SK-N-SH (cell line): ENCODE results near the gene KCNA10. TPM values are rescaled to one million over a fixed set of nuclear protein-coding genes. Genes with fewer than 3 reads are reported as not detected.

Experiments used
- CTCF ChIA-PET: fragments of 300-600, 350-600 bp; formaldehyde crosslinking; extraction: SDS; loops from one replicate; lab custom pipeline; 2021; lab: Yijun Ruan, JAX
- POLR2A ChIA-PET: fragments of 350-600 bp; sonication (Branson Sonifier 250); formaldehyde crosslinking; extraction: SDS; loops from one replicate; lab custom pipeline; 2020; ENCODE audit warnings: antibody characterized with exemption, inconsistent platforms; lab: Yijun Ruan, JAX
- DNase-seq: peaks from one replicate; pipeline ENCODE4 v3.0.0; 2012
- H2AFZ ChIP-seq: fragments of 200-600 bp; sonication (generic); 2 replicates; pipeline ENCODE4 v1.8.1; 2016; ENCODE audit warnings: antibody characterized with exemption, mild to moderate bottlenecking, low read depth
- H3F3A ChIP-seq: fragments of 200-600 bp; sonication (generic); replicated peaks from 2 replicates; pipeline ENCODE3; 2016; ENCODE audit warnings: antibody characterized with exemption, mild to moderate bottlenecking; ENCODE audit not compliant: insufficient read depth
- H3K27ac ChIP-seq, 2 experiments: fragments of 200-500 bp in 1 of 2; fragments of 200-600 bp in 1 of 2; sonication (Bioruptor generic) in 1 of 2; sonication (generic), shearing (Covaris generic) in 1 of 2; 2 replicates each; pipeline versions ENCODE4 v1.5.1 to v1.6.1; 2014 to 2016; ENCODE audit warnings: low read depth in 2 of 2, inconsistent platforms in 1 of 2, low read length in 1 of 2, mild to moderate bottlenecking in 1 of 2, mixed read lengths in 1 of 2
- H3K27me3 ChIP-seq: fragments of 200-600 bp; sonication (generic), shearing (Covaris generic); 2 replicates; pipeline ENCODE4 v1.6.1; 2016; ENCODE audit warnings: mixed run types; ENCODE audit not compliant: insufficient read depth
- H3K36me3 ChIP-seq, 2 experiments: fragments of 200-500 bp in 1 of 2; fragments of 200-600 bp in 1 of 2; sonication (Bioruptor generic) in 1 of 2; sonication (generic) in 1 of 2; replicated peaks in 1 of 2; 2 replicates each; pipeline versions ENCODE3 to v1.5.1; 2014 to 2016; ENCODE audit warnings: low read length in 1 of 2, mild to moderate bottlenecking in 1 of 2; ENCODE audit not compliant: insufficient read depth in 2 of 2, control insufficient read depth in 1 of 2
- H3K4me1 ChIP-seq, 2 experiments: fragments of 200-500 bp in 1 of 2; fragments of 200-600 bp in 1 of 2; sonication (Bioruptor generic) in 1 of 2; sonication (generic), shearing (Covaris generic) in 1 of 2; 2 replicates each; pipeline versions ENCODE4 v1.5.1 to v1.6.1; 2014 to 2016; ENCODE audit warnings: low read depth in 1 of 2, low read length in 1 of 2, mixed run types in 1 of 2; ENCODE audit not compliant: insufficient read depth in 2 of 2, control insufficient read depth in 1 of 2
- H3K4me2 ChIP-seq: fragments of 200-600 bp; sonication (generic), shearing (Covaris generic); 2 replicates; pipeline ENCODE4 v1.6.1; 2017; ENCODE audit warnings: mixed run types
- H3K4me3 ChIP-seq, 2 experiments: fragments of 200-500 bp in 1 of 2; fragments of 200-600 bp in 1 of 2; sonication (Bioruptor generic) in 1 of 2; sonication (generic), shearing (Covaris generic) in 1 of 2; 2 replicates each; pipeline versions ENCODE4 v1.5.1 to v1.8.1; 2014 to 2016; ENCODE audit warnings: low read depth in 2 of 2, inconsistent platforms in 1 of 2, low read length in 1 of 2, mild to moderate bottlenecking in 1 of 2, mixed read lengths in 1 of 2, moderate library complexity in 1 of 2
- H3K79me2 ChIP-seq: fragments of 200-600 bp; sonication (generic); 2 replicates; pipeline ENCODE4 v1.8.1; 2017; ENCODE audit warnings: mild to moderate bottlenecking; ENCODE audit not compliant: insufficient read depth
- H3K9ac ChIP-seq: fragments of 200-600 bp; sonication (generic); 2 replicates; pipeline ENCODE4 v1.6.1; 2017; ENCODE audit warnings: mixed run types
- H3K9me2 ChIP-seq: fragments of 200-600 bp; sonication (generic); 2 replicates; pipeline ENCODE4 v1.6.1; 2017; ENCODE audit warnings: mixed run types
- H3K9me3 ChIP-seq: fragments of 200-600 bp; sonication (generic); 2 replicates; pipeline ENCODE4 v1.6.1; 2017; ENCODE audit warnings: mixed run types, mild to moderate bottlenecking, moderate library complexity
- H4K20me1 ChIP-seq: fragments of 200-600 bp; sonication (generic); 2 replicates; pipeline ENCODE4 v1.6.1; 2017; ENCODE audit warnings: mild to moderate bottlenecking, mixed run types; ENCODE audit not compliant: insufficient read depth
- EP300 ChIP-seq, 2 experiments: IDR thresholded peaks; 2 replicates each; pipeline versions ENCODE4 v1.4.0 to v1.6.1; 2012; ENCODE audit warnings: borderline replicate concordance in 1 of 2, low read depth in 1 of 2, low read length in 1 of 2
- FOSL2 ChIP-seq: IDR thresholded peaks from 2 replicates; pipeline ENCODE4 v1.4.0; 2012; ENCODE audit warnings: low read depth, mild to moderate bottlenecking, moderate library complexity, borderline replicate concordance
- GABPA ChIP-seq: IDR thresholded peaks from 2 replicates; pipeline ENCODE4 v1.4.0; 2012; ENCODE audit warnings: low read depth, mild to moderate bottlenecking
- JUND ChIP-seq: IDR thresholded peaks from 2 replicates; pipeline ENCODE4 v1.4.0; 2012
- POLR2AphosphoS5 ChIP-seq: IDR thresholded peaks from 2 replicates; pipeline ENCODE4 v1.6.1; 2012; ENCODE audit warnings: low read depth, low read length
- RXRA ChIP-seq: IDR thresholded peaks from 2 replicates; pipeline ENCODE4 v1.4.0; 2012; ENCODE audit warnings: low read depth, mild to moderate bottlenecking, borderline replicate concordance
- TAF1 ChIP-seq: IDR thresholded peaks from 2 replicates; pipeline ENCODE4 v1.6.1; 2012; ENCODE audit warnings: low read depth, mild to moderate bottlenecking, low read length, moderate library complexity, borderline replicate concordance
- TCF12 ChIP-seq: IDR thresholded peaks from 2 replicates; pipeline ENCODE4 v1.4.0; 2012
- YY1 ChIP-seq: IDR thresholded peaks from 2 replicates; pipeline ENCODE4 v1.4.0; 2012; ENCODE audit warnings: low read depth, mild to moderate bottlenecking
- WGBS: methylation state at CpG from one replicate; pipeline ENCODE4 v1.1.6; 2017; ENCODE audit warnings: low lambda C conversion rate; 5-methylcytosine and 5-hydroxymethylcytosine counted together
- polyA plus RNA-seq, 3 experiments: library from polyadenylated mRNA; depleted of rRNA; stranded (reverse); fragments of >200 nt; gene quantifications; 2 replicates each; pipeline ENCODE4 v1.2.3, GENCODE V29; 2012
- TF ChIP-seq, protein P1 (sequence below): IDR thresholded peaks from 2 replicates; pipeline ENCODE4; 2012
- TF ChIP-seq, protein P2 (sequence below): fragments of 150-350 bp; IDR thresholded peaks from 2 replicates; pipeline ENCODE4 v1.6.1; 2017; ENCODE audit warnings: antibody characterized with exemption, low read length, low read depth, borderline replicate concordance
- TF ChIP-seq, protein P3 (sequence below): IDR thresholded peaks from 2 replicates; pipeline ENCODE4 v1.4.0; 2012; ENCODE audit warnings: low read depth, borderline replicate concordance

Gene KCNA10
- polyA plus RNA-seq, 1 of the 3 experiments (the other 2 are of a cell fraction): not detected

DNA sequence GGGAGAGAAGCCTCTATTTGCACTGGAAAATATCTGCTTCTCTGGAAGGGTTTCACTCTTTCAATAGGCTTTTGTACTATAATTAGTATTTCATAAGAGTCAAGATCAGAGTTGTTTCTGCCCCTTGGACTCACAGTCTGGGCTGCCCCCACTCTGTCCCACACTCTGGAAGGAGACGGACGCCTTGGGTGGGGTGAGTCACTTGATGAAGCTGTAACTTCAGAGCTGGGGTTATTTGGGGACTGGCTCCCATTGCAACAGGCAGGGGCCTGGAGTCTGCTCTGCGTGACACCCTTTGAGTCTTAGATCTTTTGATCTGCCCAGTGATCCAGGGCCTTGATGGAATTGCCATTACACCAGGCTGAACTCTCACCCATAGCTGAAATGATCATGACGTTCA, 4.0 kb upstream of the KCNA10 start:
- Histone ChIP-seq H3K4me2 (no peak overlapping the region), H3K9ac (no peak overlapping the region)

DNA sequence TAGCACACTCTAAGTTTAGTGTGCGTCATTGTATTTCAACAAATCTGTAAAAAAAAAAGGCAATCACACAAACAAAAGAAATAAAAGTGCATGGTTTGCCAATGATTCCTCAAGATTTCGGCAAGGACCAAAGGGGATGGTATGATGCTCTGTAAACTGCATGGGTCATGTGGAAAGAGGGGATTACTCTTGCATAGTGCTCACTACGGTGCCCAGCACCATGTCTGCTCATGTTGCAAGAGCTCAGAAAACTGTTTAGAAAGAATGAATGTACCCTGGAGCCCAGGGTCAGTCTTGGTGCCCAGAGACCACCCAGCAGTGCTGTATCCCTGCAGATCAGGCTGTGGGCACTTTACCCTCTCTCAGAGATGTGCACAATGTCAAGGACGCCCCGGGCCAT, 3.6 kb upstream of the KCNA10 start:
- CTCF ChIA-PET: interaction anchor here (0.6 to 12.5 kb wide), 11 partner anchors 12 to 261 kb away, joined by 3 to 242 read pairs (median 47); partner anchors contain the start of gene KCNA2
- Histone ChIP-seq H3F3A (no peaks in the 10 kb centered on the region), H3K9me2 (no peaks in the 10 kb centered on the region), H3K4me1 (no peaks in the 10 kb centered on the region; a peak in 1 of 4 replicates), H3K27ac (no peak overlapping the region), H3K9me3 (no peaks in the 10 kb centered on the region), H2AFZ (no peak overlapping the region), H3K36me3 (no peaks in the 10 kb centered on the region), H3K4me2 (no peak overlapping the region), H3K27me3 (no peaks in the 10 kb centered on the region; the same call in 1 of the 2 replicates), H4K20me1 (no peaks in the 10 kb centered on the region), H3K9ac (no peak overlapping the region), H3K79me2 (no peaks in the 10 kb centered on the region)
- 26% methylated on average over 3 of the region's 5 CpGs for WGBS
- TF ChIP-seq YY1 (no peak), POLR2AphosphoS5 (no peak), EP300 (IDR thresholded peaks at IDR 0.05; ENCODE audit: borderline replicate concordance in 1 of 2, low read depth in 1 of 2, low read length in 1 of 2) (no peak), RXRA (no peak), GABPA (no peak), TCF12 (no peak)
- TF ChIP-seq, protein P1, sequence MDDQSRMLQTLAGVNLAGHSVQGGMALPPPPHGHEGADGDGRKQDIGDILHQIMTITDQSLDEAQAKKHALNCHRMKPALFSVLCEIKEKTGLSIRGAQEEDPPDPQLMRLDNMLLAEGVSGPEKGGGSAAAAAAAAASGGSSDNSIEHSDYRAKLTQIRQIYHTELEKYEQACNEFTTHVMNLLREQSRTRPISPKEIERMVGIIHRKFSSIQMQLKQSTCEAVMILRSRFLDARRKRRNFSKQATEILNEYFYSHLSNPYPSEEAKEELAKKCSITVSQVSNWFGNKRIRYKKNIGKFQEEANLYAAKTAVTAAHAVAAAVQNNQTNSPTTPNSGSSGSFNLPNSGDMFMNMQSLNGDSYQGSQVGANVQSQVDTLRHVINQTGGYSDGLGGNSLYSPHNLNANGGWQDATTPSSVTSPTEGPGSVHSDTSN: no peak
- TF ChIP-seq, protein P2, sequence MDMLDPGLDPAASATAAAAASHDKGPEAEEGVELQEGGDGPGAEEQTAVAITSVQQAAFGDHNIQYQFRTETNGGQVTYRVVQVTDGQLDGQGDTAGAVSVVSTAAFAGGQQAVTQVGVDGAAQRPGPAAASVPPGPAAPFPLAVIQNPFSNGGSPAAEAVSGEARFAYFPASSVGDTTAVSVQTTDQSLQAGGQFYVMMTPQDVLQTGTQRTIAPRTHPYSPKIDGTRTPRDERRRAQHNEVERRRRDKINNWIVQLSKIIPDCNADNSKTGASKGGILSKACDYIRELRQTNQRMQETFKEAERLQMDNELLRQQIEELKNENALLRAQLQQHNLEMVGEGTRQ: no peak
- TF ChIP-seq, all 33 proteins: peak for 0
- H3K4me3 ChIP-seq: no peak overlapping the region
- POLR2A ChIA-PET: no interaction called here
- no peak for DNase-seq

More for the DNA sequence above, 4.0 kb upstream of the KCNA10 start:
- TF ChIP-seq, protein P3, sequence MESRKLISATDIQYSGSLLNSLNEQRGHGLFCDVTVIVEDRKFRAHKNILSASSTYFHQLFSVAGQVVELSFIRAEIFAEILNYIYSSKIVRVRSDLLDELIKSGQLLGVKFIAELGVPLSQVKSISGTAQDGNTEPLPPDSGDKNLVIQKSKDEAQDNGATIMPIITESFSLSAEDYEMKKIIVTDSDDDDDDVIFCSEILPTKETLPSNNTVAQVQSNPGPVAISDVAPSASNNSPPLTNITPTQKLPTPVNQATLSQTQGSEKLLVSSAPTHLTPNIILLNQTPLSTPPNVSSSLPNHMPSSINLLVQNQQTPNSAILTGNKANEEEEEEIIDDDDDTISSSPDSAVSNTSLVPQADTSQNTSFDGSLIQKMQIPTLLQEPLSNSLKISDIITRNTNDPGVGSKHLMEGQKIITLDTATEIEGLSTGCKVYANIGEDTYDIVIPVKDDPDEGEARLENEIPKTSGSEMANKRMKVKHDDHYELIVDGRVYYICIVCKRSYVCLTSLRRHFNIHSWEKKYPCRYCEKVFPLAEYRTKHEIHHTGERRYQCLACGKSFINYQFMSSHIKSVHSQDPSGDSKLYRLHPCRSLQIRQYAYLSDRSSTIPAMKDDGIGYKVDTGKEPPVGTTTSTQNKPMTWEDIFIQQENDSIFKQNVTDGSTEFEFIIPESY: no peak
- TF ChIP-seq TAF1: no peak
- TF ChIP-seq JUND: no peak
- TF ChIP-seq POLR2AphosphoS5: no peak
- TF ChIP-seq FOSL2: no peak
- ChIA-PET CTCF (interaction anchor here (0.6 to 12.5 kb wide), 15 partner anchors 8 to 261 kb away, joined by 3 to 242 read pairs (median 45); partner anchors contain the start of gene KCNA2), POLR2A (no interaction called here)
- 21% methylated on average over 3 of the region's 4 CpGs for WGBS
- no peaks in the 10 kb centered on the region for H4K20me1 ChIP-seq
- no peaks in the 10 kb centered on the region for H3F3A ChIP-seq
- no peak for DNase-seq
- no peak overlapping the region for H2AFZ ChIP-seq
- no peak overlapping the region for H3K27ac ChIP-seq
- H3K9me2 ChIP-seq: no peaks in the 10 kb centered on the region
- H3K4me3 ChIP-seq: no peak overlapping the region
- H3K27me3 ChIP-seq: no peaks in the 10 kb centered on the region; the same call in 1 of the 2 replicates
- H3K9me3 ChIP-seq: no peaks in the 10 kb centered on the region
- H3K4me1 ChIP-seq: no peaks in the 10 kb centered on the region; a peak in 1 of 4 replicates
- no peaks in the 10 kb centered on the region for H3K79me2 ChIP-seq
- no peaks in the 10 kb centered on the region for H3K36me3 ChIP-seq
